ENCODE data around the gene TARBP1.

GRCh38 chr1:234503193-234504050 is 24.4 kb upstream of the TARBP1 start:
- TF ChIP-seq CTCF (IDR thresholded peaks at IDR 0.05) (no peak), POLR2A (IDR thresholded peaks at IDR 0.05) (no peak), EP300 (IDR thresholded peaks at IDR 0.05) (no peak)

All from tibial nerve (tissue), 4 donors.